C4-2B (cell line): ENCODE data around the gene HK2.

Experiments
- ZFX ChIP-seq: fragments of 450-650 bp; IDR thresholded peaks from 2 replicates; pipeline ENCODE4 v1.6.1; 2017
- TF ChIP-seq, protein P1 (sequence below): fragments of 450-650 bp; conservative IDR thresholded peaks from 2 replicates; pipeline ENCODE4 v1.5.1; 2017; ENCODE audit warnings: mild to moderate bottlenecking

DNA sequence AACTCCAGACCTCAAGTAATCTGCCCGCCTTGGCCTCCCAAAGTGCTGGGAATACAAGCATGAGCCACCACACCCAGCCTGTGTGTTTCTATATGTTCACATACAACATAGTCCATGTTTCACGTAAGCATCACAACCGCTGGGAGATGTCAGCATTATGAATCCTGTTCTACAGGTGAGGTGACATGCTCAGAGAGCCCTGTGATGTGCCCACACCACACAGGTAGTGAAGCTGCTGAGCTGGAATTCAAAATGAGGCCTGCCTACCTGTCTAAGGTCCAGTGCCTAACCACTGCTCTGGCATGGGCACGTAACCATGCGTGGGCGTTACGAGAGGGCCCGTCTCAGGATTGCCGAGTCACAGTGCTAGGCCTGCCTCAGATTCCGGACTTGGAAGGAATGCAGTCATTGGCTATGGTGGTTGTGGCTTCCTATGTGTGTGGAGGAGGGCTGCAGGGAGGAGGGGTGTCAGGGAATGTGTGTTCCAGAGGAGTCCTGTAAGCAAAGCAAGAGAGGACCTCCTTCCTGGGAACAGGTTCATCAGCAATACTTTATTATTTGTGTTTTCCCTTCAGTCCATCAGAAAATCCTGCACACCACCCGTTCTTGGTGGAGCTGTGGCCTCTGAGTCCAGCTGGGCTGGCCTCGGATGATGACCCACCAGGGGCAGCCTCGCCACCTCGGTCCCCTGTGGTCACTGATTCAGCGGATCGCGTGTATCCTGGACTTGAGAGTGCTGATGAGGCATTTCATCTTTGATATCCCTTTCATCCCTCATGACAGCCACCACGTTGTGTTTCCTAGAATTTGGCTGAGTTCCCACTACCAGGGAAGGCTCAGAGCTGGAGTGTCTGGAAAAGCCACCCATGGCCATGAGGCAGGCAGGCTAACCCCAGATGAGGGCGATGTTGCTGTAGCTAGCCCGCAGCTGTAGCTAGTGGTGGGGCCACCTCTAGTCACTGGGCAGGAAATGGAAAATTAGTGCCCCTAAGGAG, 31.1 kb downstream of the HK2 start:
- TF ChIP-seq, protein P1, sequence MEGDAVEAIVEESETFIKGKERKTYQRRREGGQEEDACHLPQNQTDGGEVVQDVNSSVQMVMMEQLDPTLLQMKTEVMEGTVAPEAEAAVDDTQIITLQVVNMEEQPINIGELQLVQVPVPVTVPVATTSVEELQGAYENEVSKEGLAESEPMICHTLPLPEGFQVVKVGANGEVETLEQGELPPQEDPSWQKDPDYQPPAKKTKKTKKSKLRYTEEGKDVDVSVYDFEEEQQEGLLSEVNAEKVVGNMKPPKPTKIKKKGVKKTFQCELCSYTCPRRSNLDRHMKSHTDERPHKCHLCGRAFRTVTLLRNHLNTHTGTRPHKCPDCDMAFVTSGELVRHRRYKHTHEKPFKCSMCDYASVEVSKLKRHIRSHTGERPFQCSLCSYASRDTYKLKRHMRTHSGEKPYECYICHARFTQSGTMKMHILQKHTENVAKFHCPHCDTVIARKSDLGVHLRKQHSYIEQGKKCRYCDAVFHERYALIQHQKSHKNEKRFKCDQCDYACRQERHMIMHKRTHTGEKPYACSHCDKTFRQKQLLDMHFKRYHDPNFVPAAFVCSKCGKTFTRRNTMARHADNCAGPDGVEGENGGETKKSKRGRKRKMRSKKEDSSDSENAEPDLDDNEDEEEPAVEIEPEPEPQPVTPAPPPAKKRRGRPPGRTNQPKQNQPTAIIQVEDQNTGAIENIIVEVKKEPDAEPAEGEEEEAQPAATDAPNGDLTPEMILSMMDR: no peak
- no peak for TF ChIP-seq ZFX
